K562 (cell line): ENCODE results near the gene UMAD1. TPM values are rescaled to one million over a fixed set of nuclear protein-coding genes. Genes with fewer than 3 reads are reported as not detected.

ENCODE experiments used
- ATAC-seq: fragments of 200-7000 bp; cut with Tn5 transposase; 3 replicates; pipeline ENCODE4 v1.9.1; 2020; ENCODE audit warnings: moderate library complexity
- BruUV-seq: library from RNA; stranded (reverse); fragments of 400-500 nt; replicated peaks from 2 replicates; lab custom pipeline; 2021; lab: Mats Ljungman, UMichigan
- CTCF ChIA-PET: fragments of 300-600 bp; formaldehyde crosslinking; extraction: SDS; loops from one replicate; lab custom pipeline; 2021; ENCODE audit warnings: low intra/inter-chr PET ratio; lab: Yijun Ruan, JAX
- POLR2A ChIA-PET: fragments of 300-600, 350-650 bp; sonication (Branson Sonifier 250); formaldehyde crosslinking; extraction: SDS; loops from one replicate; lab custom pipeline; 2021; ENCODE audit warnings: antibody characterized with exemption, inconsistent platforms; lab: Yijun Ruan, JAX
- DNase-seq, 4 experiments: peaks; one replicate each; pipeline versions ENCODE4 v3.0.0 to v3.0.0-alpha.2; 2011 to 2018; ENCODE audit warnings: low spot score in 3 of 4, mixed read lengths in 3 of 4; ENCODE audit errors: extremely low read depth in 1 of 4
- FAIRE-seq: peaks from 2 replicates; lab custom pipeline; 2011; peaks lifted over from hg19 to GRCh38; lab: Jason Lieb, UNC
- H2AFZ ChIP-seq: 2 replicates; pipeline ENCODE4 v1.6.0; 2011; ENCODE audit warnings: low read depth, low read length, control low read depth, inconsistent platforms
- H3K27ac ChIP-seq: fragments of 200-600 bp; 3 replicates; pipeline ENCODE4 v1.8.0; 2011; ENCODE audit warnings: low read depth, mild to moderate bottlenecking, control low read depth, inconsistent platforms, low read length, moderate library complexity, mixed read lengths; ENCODE audit errors: extremely low read depth
- H3K27me3 ChIP-seq, 2 experiments: fragments of 300-600 bp in 1 of 2; 2 replicates in 1 of 2; 3 replicates in 1 of 2; pipeline versions ENCODE4 v1.6.0 to v1.8.0; 2011; ENCODE audit warnings: inconsistent platforms in 2 of 2, low read length in 2 of 2, mild to moderate bottlenecking in 1 of 2, mixed read lengths in 1 of 2, moderate library complexity in 1 of 2; ENCODE audit not compliant: control insufficient read depth in 2 of 2, insufficient read depth in 2 of 2
- H3K36me3 ChIP-seq: fragments of 300-600 bp; 3 replicates; pipeline ENCODE4 v1.8.0; 2011; ENCODE audit warnings: mild to moderate bottlenecking, low read length, inconsistent platforms; ENCODE audit not compliant: control insufficient read depth, insufficient read depth
- H3K4me1 ChIP-seq, 2 experiments: fragments of 200-600 bp in 1 of 2; replicated peaks in 1 of 2; 2 replicates in 1 of 2; 3 replicates in 1 of 2; pipeline versions ENCODE4 v1.5.1 to v1.8.0; 2011; ENCODE audit warnings: inconsistent platforms in 2 of 2, low read length in 2 of 2, mild to moderate bottlenecking in 1 of 2, mixed read lengths in 1 of 2, moderate library complexity in 1 of 2; ENCODE audit not compliant: control insufficient read depth in 2 of 2, insufficient read depth in 2 of 2
- H3K4me2 ChIP-seq: 2 replicates; pipeline ENCODE4 v1.6.1; 2011; ENCODE audit warnings: low read length, control low read depth, inconsistent platforms, mixed read lengths; ENCODE audit not compliant: insufficient read depth
- H3K4me3 ChIP-seq: fragments of 200-600 bp; sonication (generic), shearing (Covaris generic); 2 replicates; pipeline ENCODE4 v1.5.1; 2016; ENCODE audit warnings: control low read depth, inconsistent platforms
- H3K79me2 ChIP-seq: fragments of 200-600 bp; 3 replicates; pipeline ENCODE4 v1.8.0; 2011; ENCODE audit warnings: low read length, inconsistent platforms; ENCODE audit not compliant: control insufficient read depth, insufficient read depth
- H3K9ac ChIP-seq, 2 experiments: 2 replicates each; pipeline versions ENCODE4 v1.6.0 to v1.6.1; 2011; ENCODE audit warnings: low read depth in 2 of 2, low read length in 2 of 2, control low read depth in 1 of 2, inconsistent platforms in 1 of 2, mild to moderate bottlenecking in 1 of 2, mixed read lengths in 1 of 2; ENCODE audit not compliant: insufficient read depth in 1 of 2
- H3K9me1 ChIP-seq: one replicate; pipeline ENCODE4 v1.6.0; 2011; ENCODE audit warnings: inconsistent platforms, mild to moderate bottlenecking, low read length, moderate library complexity; ENCODE audit not compliant: control insufficient read depth, insufficient read depth
- H3K9me3 ChIP-seq: replicated peaks from 2 replicates; pipeline ENCODE4 v1.5.1; 2011; ENCODE audit warnings: low read depth, low read length, inconsistent platforms; ENCODE audit not compliant: control insufficient read depth, insufficient read depth
- H4K20me1 ChIP-seq: replicated peaks from 2 replicates; pipeline ENCODE4 v1.6.1; 2011; ENCODE audit warnings: low read length, inconsistent platforms, mixed read lengths; ENCODE audit not compliant: control insufficient read depth, insufficient read depth
- BHLHE40 ChIP-seq: IDR thresholded peaks from 2 replicates; pipeline ENCODE4 v1.6.1; 2011; ENCODE audit warnings: low read length, improper control_type of control experiment
- CSDE1 ChIP-seq, 2 experiments: fragments of 450-650 bp; IDR thresholded peaks; 2 replicates each; pipeline ENCODE4 v1.6.1; 2016; ENCODE audit warnings: mild to moderate bottlenecking in 1 of 2
- DLX4 ChIP-seq: fragments of 250-450 bp; sonication (Bioruptor Pico); IDR thresholded peaks from 2 replicates; pipeline ENCODE4 v1.6.1; 2021; ENCODE audit warnings: mild to moderate bottlenecking
- E2F5 ChIP-seq: sonication (generic); formaldehyde crosslinking; IDR thresholded peaks from 2 replicates; pipeline ENCODE4 v1.8.0; 2022; ENCODE audit warnings: mild to moderate bottlenecking, missing genetic modification reagents
- E2F6 ChIP-seq, 2 experiments: IDR thresholded peaks; 2 replicates each; pipeline ENCODE4 v1.6.1; 2011; ENCODE audit warnings: borderline replicate concordance in 1 of 2, control low read depth in 1 of 2, low read depth in 1 of 2, low read length in 1 of 2, mild to moderate bottlenecking in 1 of 2, mixed read lengths in 1 of 2, moderate library complexity in 1 of 2; ENCODE audit not compliant: insufficient read depth in 1 of 2, insufficient read length in 1 of 2, poor library complexity in 1 of 2, severe bottlenecking in 1 of 2; ENCODE audit errors: extremely low read depth in 1 of 2
- FOXP1 ChIP-seq: sonication (generic); formaldehyde crosslinking; IDR thresholded peaks from 2 replicates; pipeline ENCODE4 v1.8.0; 2022; ENCODE audit warnings: mild to moderate bottlenecking, missing genetic modification reagents
- HIVEP1 ChIP-seq: fragments of 250-450 bp; sonication (Bioruptor Pico); IDR thresholded peaks from 2 replicates; pipeline ENCODE4 v1.4.0; 2020; ENCODE audit warnings: mild to moderate bottlenecking
- JUNB ChIP-seq: fragments of 450-650 bp; formaldehyde crosslinking; conservative IDR thresholded peaks from 2 replicates; pipeline ENCODE4 v1.4.0; 2020; ENCODE audit warnings: mild to moderate bottlenecking
- PHF21A ChIP-seq: fragments of 450-650 bp; IDR thresholded peaks from 2 replicates; pipeline ENCODE4 v1.6.1; 2017; ENCODE audit warnings: low read depth, borderline replicate concordance
- PTTG1 ChIP-seq: fragments of 450-650 bp; IDR thresholded peaks from 2 replicates; pipeline ENCODE4 v1.6.1; 2016; ENCODE audit warnings: low read depth, mild to moderate bottlenecking, missing genetic modification characterization, missing compliant biosample characterization
- SMAD4 ChIP-seq: fragments of 250-450 bp; sonication (Bioruptor Pico); conservative IDR thresholded peaks from 2 replicates; pipeline ENCODE4 v1.8.0; 2021; ENCODE audit warnings: inconsistent platforms, mild to moderate bottlenecking, moderate library complexity
- TRIM28 ChIP-seq: fragments of 450-650 bp; IDR thresholded peaks from 2 replicates; pipeline ENCODE4 v1.6.1; 2017
- USF1 ChIP-seq: sonication (generic); formaldehyde crosslinking; IDR thresholded peaks from 2 replicates; pipeline ENCODE4 v1.9.0; 2022; ENCODE audit warnings: mild to moderate bottlenecking, missing genetic modification reagents
- ZFP36 ChIP-seq: fragments of 150-350 bp; IDR thresholded peaks from 2 replicates; pipeline ENCODE4 v1.6.1; 2018; ENCODE audit warnings: low read length, low read depth; ENCODE audit not compliant: partially characterized antibody
- ZNF197 ChIP-seq: fragments of 200-800 bp; sonication (Bioruptor generic); IDR thresholded peaks from 2 replicates; pipeline ENCODE4 v1.6.1; 2016; ENCODE audit warnings: low read depth, missing genetic modification characterization, missing compliant biosample characterization
- ZNF395 ChIP-seq: fragments of 200-800 bp; sonication (Bioruptor generic); IDR thresholded peaks from 2 replicates; pipeline ENCODE4 v1.6.1; 2017; ENCODE audit warnings: missing genetic modification characterization, missing compliant biosample characterization
- ZNF76 ChIP-seq: fragments of 250-450 bp; sonication (Bioruptor Pico); IDR thresholded peaks from 2 replicates; pipeline ENCODE4 v1.4.0; 2020; ENCODE audit warnings: mild to moderate bottlenecking, moderate library complexity, borderline replicate concordance
- WGBS: fragments of 100-300 bp; shearing (Covaris generic); methylation state at CpG from one replicate; pipeline ENCODE4 v1.1.6; 2016; ENCODE audit warnings: low coverage, mixed read lengths; ENCODE audit not compliant: insufficient coverage; ENCODE audit errors: missing lambda C conversion rate; 5-methylcytosine and 5-hydroxymethylcytosine counted together
- in situ Hi-C: fragments of 300-500 bp; cut with MboI; formaldehyde crosslinking; loops from 4 replicates; pipeline ENCODE4 v1.15.0; 2018; ENCODE audit warnings: inconsistent platforms, mixed read lengths
- intact Hi-C: fragments of 100-400 bp; cut with micrococcal nuclease; formaldehyde crosslinking; loops from 2 replicates; pipeline ENCODE4 v1.14.2; 2022
- polyA plus RNA-seq, 8 experiments: library from polyadenylated mRNA; depleted of rRNA in 4 of 8; stranded (reverse) in 5 of 8; unstranded in 3 of 8; fragments of >200 nt; fragmentation: Nextera tagmentation in 2 of 8; fragmentation: Illumina TruSeq in 1 of 8; extraction: Ambion mirVana in 2 of 8; extraction: Trizol in 1 of 8; gene quantifications; 2 replicates each; pipeline versions ENCODE4 v1.2.1 to v1.2.3, GENCODE V29; 2011 to 2014; ENCODE audit warnings: inconsistent platforms in 1 of 8, missing spikeins in 1 of 8
- total RNA-seq, 7 experiments: library from RNA; depleted of rRNA in 6 of 7; stranded (reverse); fragments of >200 nt in 6 of 7; fragmentation: Illumina TruSeq in 2 of 7; extraction: Trizol in 2 of 7; gene quantifications; 2 replicates each; pipeline versions ENCODE4 v1.2.1 to v1.2.3, GENCODE V29; 2011 to 2021; ENCODE audit warnings: low replicate concordance in 1 of 7

UMAD1 gene
- total and polyA plus RNA-seq, 9 of the 15 experiments (the other 6 are each of a cell fraction or from before 2014, with no cell fraction given): 9.0 to 26.7 (median 13.3) TPM

GRCh38 chr7:7897949-7898515 lies 257.5 kb downstream of the UMAD1 start (continued):
- no peak for TF ChIP-seq CSDE1 (IDR thresholded peaks at IDR 0.05)
- no peak for TF ChIP-seq JUNB (CRISPR knock-in tag)
- TF ChIP-seq DLX4: no peak
- no peak for TF ChIP-seq ZNF395 (CRISPR knock-in tag)
- TF ChIP-seq, all 486 proteins: peak for 0

- H3K4me3 ChIP-seq: no peak overlapping the region
- no peaks in the 10 kb centered on the region for H3K36me3 ChIP-seq
- in situ Hi-C loops (no loop called here), intact Hi-C loops (no loop called here)
- H3K79me2 ChIP-seq: no peaks in the 10 kb centered on the region
- no peak overlapping the region for H3K27ac ChIP-seq
- H3K9me3 ChIP-seq: no peaks in the 10 kb centered on the region; the same call in 1 of the 2 replicates
- WGBS: 21% methylated on average over 2 of the region's 2 CpGs
- no peaks in the 10 kb centered on the region for H3K27me3 ChIP-seq
- no peak for DNase-seq
- no peaks in the 10 kb centered on the region for H3K9me1 ChIP-seq
- POLR2A ChIA-PET: interaction anchor here (0.6 kb wide), 1 partner anchor 10 kb away, joined by 3 read pairs; no protein-coding TSS in a partner anchor
- no peaks in the 10 kb centered on the region for H4K20me1 ChIP-seq
- no peaks in the 10 kb centered on the region for H3K4me1 ChIP-seq
- H2AFZ ChIP-seq: no peak overlapping the region
- CTCF ChIA-PET: no interaction called here
- H3K4me2 ChIP-seq: no peak overlapping the region
- no peak for ATAC-seq
- no TSS peak for BruUV-seq
- no peak overlapping the region for H3K9ac ChIP-seq
- FAIRE-seq: no peak
- TF ChIP-seq HIVEP1 (CRISPR knock-in tag): no peak
- no peak for TF ChIP-seq SMAD4 (CRISPR knock-in tag)
- no peak for TF ChIP-seq BHLHE40
- TF ChIP-seq PHF21A: no peak
- TF ChIP-seq E2F6 (IDR thresholded peaks at IDR 0.05; ENCODE audit: borderline replicate concordance in 1 of 2, extremely low read depth in 1 of 2, insufficient read depth in 1 of 2, insufficient read length in 1 of 2, low read depth in 1 of 2, low read length in 1 of 2, poor library complexity in 1 of 2, severe bottlenecking in 1 of 2): no peak
- no peak for TF ChIP-seq USF1 (CRISPR knock-in tag)
- no peak for TF ChIP-seq ZFP36
- no peak for TF ChIP-seq E2F5
- no peak for TF ChIP-seq PTTG1 (tag)
- no peak for TF ChIP-seq TRIM28
- TF ChIP-seq ZNF197 (CRISPR knock-in tag): no peak
- no peak for TF ChIP-seq FOXP1 (CRISPR knock-in tag)
- no peak for TF ChIP-seq ZNF76
These were observed 262.3 kb downstream of the UMAD1 start for GRCh38 chr7:7902845-7903244.
